Endothelial cell of umbilical vein (primary cell): ENCODE measurements around the gene CYREN. TPM values are rescaled to one million over a fixed set of nuclear protein-coding genes. Genes with fewer than 3 reads are reported as not detected.

Experiments
- BruUV-seq: library from RNA; stranded (reverse); fragments of 400-500 nt; replicated peaks from 2 replicates; lab custom pipeline; 2021; lab: Mats Ljungman, UMichigan
- CTCF ChIA-PET: fragments of 300-600, 350-600 bp; sonication (Branson Sonifier 250); formaldehyde crosslinking; loops from one replicate; lab custom pipeline; 2021; ENCODE audit warnings: antibody characterized with exemption, inconsistent platforms; lab: Charles Lee
- POLR2A ChIA-PET: fragments of 300-600, 350-600 bp; sonication (Branson Sonifier 250); formaldehyde crosslinking; loops from one replicate; lab custom pipeline; 2021; ENCODE audit warnings: antibody characterized with exemption, inconsistent platforms; lab: Charles Lee
- DNase-seq: peaks from one replicate; pipeline ENCODE4 v3.0.0-alpha.2; 2011; ENCODE audit warnings: low read depth, low spot score
- FAIRE-seq: peaks from 2 replicates; lab custom pipeline; 2011; peaks lifted over from hg19 to GRCh38; lab: Jason Lieb, UNC
- H2AFZ ChIP-seq: 2 replicates; pipeline ENCODE4 v1.6.0; 2012; ENCODE audit warnings: low read depth, low read length, control low read depth, inconsistent platforms
- H3K27ac ChIP-seq: 2 replicates; pipeline ENCODE4 v1.5.1; 2011; ENCODE audit warnings: low read depth, mild to moderate bottlenecking, control low read depth, low read length, moderate library complexity; ENCODE audit not compliant: insufficient read depth
- H3K27me3 ChIP-seq, 2 experiments: 2 replicates each; pipeline versions ENCODE4 v1.6.0 to v1.6.1; 2011; ENCODE audit warnings: low read length in 2 of 2, mixed read lengths in 1 of 2; ENCODE audit not compliant: control insufficient read depth in 2 of 2, insufficient read depth in 2 of 2
- H3K36me3 ChIP-seq, 2 experiments: 2 replicates in 1 of 2; 3 replicates in 1 of 2; pipeline ENCODE4 v1.5.1; 2011; ENCODE audit warnings: low read length in 2 of 2, mild to moderate bottlenecking in 1 of 2, moderate library complexity in 1 of 2; ENCODE audit not compliant: control insufficient read depth in 2 of 2, insufficient read depth in 2 of 2; ENCODE audit errors: extremely low read depth in 1 of 2
- H3K4me1 ChIP-seq: 3 replicates; pipeline ENCODE4 v1.5.1; 2011; ENCODE audit warnings: mild to moderate bottlenecking, low read length; ENCODE audit not compliant: control insufficient read depth, insufficient read depth; ENCODE audit errors: extremely low read depth
- H3K4me2 ChIP-seq: 2 replicates; pipeline ENCODE4 v1.6.1; 2011; ENCODE audit warnings: low read length, control low read depth, mixed read lengths; ENCODE audit not compliant: insufficient read depth
- H3K4me3 ChIP-seq, 3 experiments: fragments of 200-600 bp in 1 of 3; sonication (generic), shearing (Covaris generic) in 1 of 3; replicated peaks in 1 of 3; 2 replicates each; pipeline ENCODE4 v1.5.1; 2011 to 2016; ENCODE audit warnings: control low read depth in 3 of 3, low read length in 3 of 3, mild to moderate bottlenecking in 2 of 3, inconsistent platforms in 1 of 3, low read depth in 1 of 3, moderate library complexity in 1 of 3; ENCODE audit not compliant: insufficient read depth in 1 of 3
- H3K79me2 ChIP-seq: 2 replicates; pipeline ENCODE4 v1.6.0; 2012; ENCODE audit warnings: low read length, inconsistent platforms; ENCODE audit not compliant: control insufficient read depth, insufficient read depth
- H3K9ac ChIP-seq: replicated peaks from 2 replicates; pipeline ENCODE3; 2011; ENCODE audit warnings: low read length, control low read depth; ENCODE audit not compliant: insufficient read depth; ENCODE audit errors: extremely low read depth
- H3K9me1 ChIP-seq: replicated peaks from 3 replicates; pipeline ENCODE4 v1.6.0; 2011; ENCODE audit warnings: mild to moderate bottlenecking, low read length; ENCODE audit not compliant: control insufficient read depth, insufficient read depth; ENCODE audit errors: extremely low read depth
- H3K9me3 ChIP-seq: replicated peaks from 2 replicates; pipeline ENCODE4 v1.5.1; 2012; ENCODE audit warnings: low read length, inconsistent platforms; ENCODE audit not compliant: control insufficient read depth, insufficient read depth
- H4K20me1 ChIP-seq: replicated peaks from 2 replicates; pipeline ENCODE3; 2011; ENCODE audit warnings: mild to moderate bottlenecking, low read length; ENCODE audit not compliant: control insufficient read depth, insufficient read depth; ENCODE audit errors: extremely low read depth
- CTCF ChIP-seq, 2 donors: IDR thresholded peaks; 1 replicate in 1 of 2; 2 replicates in 1 of 2; pipeline ENCODE4 v1.5.1; 2011; ENCODE audit warnings: low read length in 2 of 2, mild to moderate bottlenecking in 2 of 2, moderate library complexity in 2 of 2, control low read depth in 1 of 2, inconsistent platforms in 1 of 2, low read depth in 1 of 2; ENCODE audit not compliant: insufficient read depth in 1 of 2; ENCODE audit errors: extremely low read depth in 1 of 2
- EZH2 ChIP-seq: IDR thresholded peaks from 2 replicates; pipeline ENCODE4 v1.6.1; 2012; ENCODE audit warnings: borderline replicate concordance, low read depth, mild to moderate bottlenecking, moderate library complexity, low read length, inconsistent platforms; ENCODE audit not compliant: severe bottlenecking
- FOS ChIP-seq: IDR thresholded peaks from 2 replicates; pipeline ENCODE4 v1.6.1; 2011; ENCODE audit warnings: mild to moderate bottlenecking, low read length, moderate library complexity, borderline replicate concordance; ENCODE audit not compliant: insufficient read depth
- GATA2 ChIP-seq: IDR thresholded peaks from 2 replicates; pipeline ENCODE4 v1.7.0; 2011; ENCODE audit warnings: low read depth, mild to moderate bottlenecking, moderate library complexity, mixed read lengths, low read length; ENCODE audit not compliant: insufficient read length, insufficient read depth
- JUN ChIP-seq: IDR thresholded peaks from 2 replicates; pipeline ENCODE4 v1.6.1; 2011; ENCODE audit warnings: borderline replicate concordance, low read depth; ENCODE audit not compliant: insufficient read length, insufficient read depth
- MYC ChIP-seq: IDR thresholded peaks from one replicate; pipeline ENCODE4 v1.6.1; 2011; ENCODE audit warnings: mild to moderate bottlenecking, low read depth, low read length
- POLR2A ChIP-seq: IDR thresholded peaks from 2 replicates; pipeline ENCODE4 v1.6.1; 2012; ENCODE audit warnings: low read depth, mild to moderate bottlenecking, control low read depth, low read length
- POLR2AphosphoS5 ChIP-seq: IDR thresholded peaks from 2 replicates; pipeline ENCODE4 v1.6.1; 2012; ENCODE audit warnings: low read depth, mild to moderate bottlenecking, control low read depth, low read length, moderate library complexity; ENCODE audit not compliant: insufficient read depth
- dilution Hi-C: fragments of 300-500 bp; cut with MboI; formaldehyde crosslinking; loops from one replicate; pipeline ENCODE4 v1.15.0; 2019; ENCODE audit warnings: low sequenced_read_pairs; ENCODE audit not compliant: extremely low pct_ligation_motif_present
- intact Hi-C: fragments of 100-400 bp; cut with micrococcal nuclease; formaldehyde crosslinking; loops from one replicate; pipeline ENCODE4 v1.10.0; 2022
- polyA plus RNA-seq, 4 experiments: library from polyadenylated mRNA; depleted of rRNA in 3 of 4; stranded (reverse) in 3 of 4; unstranded in 1 of 4; fragments of >200 nt; gene quantifications; 2 replicates each; pipeline versions ENCODE4 v1.2.1 to v1.2.3, GENCODE V29; 2011 to 2012; ENCODE audit warnings: missing spikeins in 1 of 4
- total RNA-seq: library from RNA; stranded (reverse); gene quantifications from 2 replicates; pipeline ENCODE4 v1.2.3, GENCODE V29; 2021
- TF ChIP-seq, protein P1 (sequence below): IDR thresholded peaks from 2 replicates; pipeline ENCODE4 v1.6.1; 2011; ENCODE audit not compliant: insufficient read depth, insufficient read length

The CYREN gene
- total and polyA plus RNA-seq, 2 donors (not counting 3 experiments of a cell fraction or from before 2014, with no cell fraction given), result 19.1 to 30.8 TPM

DNA sequence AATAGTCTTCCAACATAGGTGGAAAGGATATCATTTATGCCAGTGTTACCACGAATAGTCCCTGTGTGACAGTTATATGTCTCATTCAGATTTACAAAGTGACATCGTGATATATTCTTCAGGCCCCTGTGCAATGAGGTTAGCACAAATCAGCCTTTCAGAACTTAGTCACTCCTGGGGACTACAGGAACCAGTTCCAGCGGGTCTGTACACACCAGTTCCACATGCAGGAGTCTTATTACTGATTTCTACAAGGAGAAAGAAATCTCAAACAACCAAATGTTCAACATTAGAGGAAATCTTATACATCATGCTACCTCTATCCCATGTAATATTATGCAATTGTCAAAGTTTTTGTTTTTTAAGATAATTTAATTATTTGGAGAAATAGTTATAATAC lies 45.2 kb upstream of the CYREN start:
- Histone ChIP-seq H3K36me3 (no peaks in the 10 kb centered on the region), H3K4me1 (peaks cover 4% of the 10 kb centered on the region), H2AFZ (no peak overlapping the region), H4K20me1 (no peaks in the 10 kb centered on the region), H3K9me1 (no peaks in the 10 kb centered on the region), H3K9ac (no peak overlapping the region), H3K9me3 (no peaks in the 10 kb centered on the region), H3K4me3 (no peak overlapping the region), H3K27me3 (peaks cover 0 to 11% of the 10 kb centered on the region in 2 experiments), H3K27ac (no peak overlapping the region), H3K4me2 (no peak overlapping the region), H3K79me2 (no peaks in the 10 kb centered on the region)
- DNase-seq (no peak), FAIRE-seq (no peak)
- ChIA-PET POLR2A (no interaction called here), CTCF (no interaction called here)
- no TSS peak for BruUV-seq
- intact Hi-C loops (no loop called here), dilution Hi-C loops (no loop called here)
- no peak for TF ChIP-seq MYC
- TF ChIP-seq, protein P1, sequence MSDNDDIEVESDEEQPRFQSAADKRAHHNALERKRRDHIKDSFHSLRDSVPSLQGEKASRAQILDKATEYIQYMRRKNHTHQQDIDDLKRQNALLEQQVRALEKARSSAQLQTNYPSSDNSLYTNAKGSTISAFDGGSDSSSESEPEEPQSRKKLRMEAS, result no peak
- TF ChIP-seq POLR2AphosphoS5, result no peak
- no peak for TF ChIP-seq CTCF (IDR thresholded peaks at IDR 0.05; ENCODE audit: extremely low read depth in 1 of 2, insufficient read depth in 1 of 2, low read depth in 1 of 2, low read length in 2 of 2)
- no peak for TF ChIP-seq GATA2
- no peak for TF ChIP-seq JUN
- no peak for TF ChIP-seq FOS
- TF ChIP-seq POLR2A, result no peak
- TF ChIP-seq EZH2, result no peak
